DND-41 (cell line): ENCODE measurements around the gene ACOT6.

ENCODE experiments used
- CTCF ChIP-seq: IDR thresholded peaks from 2 replicates; pipeline ENCODE4 v1.5.1; 2012; ENCODE audit warnings: borderline replicate concordance, low read length, moderate library complexity, mild to moderate bottlenecking; ENCODE audit not compliant: poor library complexity, severe bottlenecking; ENCODE audit errors: extremely low read depth
- EZH2 ChIP-seq: IDR thresholded peaks from 3 replicates; pipeline ENCODE4 v1.6.1; 2012; ENCODE audit warnings: borderline replicate concordance, low read depth, mild to moderate bottlenecking, moderate library complexity, low read length, inconsistent platforms; ENCODE audit not compliant: severe bottlenecking

GRCh38 chr14:73663548-73664212, 51.4 kb downstream of the ACOT6 start:
- TF ChIP-seq CTCF (no peak), EZH2 (no peak)
